Diencephalon (tissue), 1 donor: ENCODE results near the gene NR4A3. TPM values are rescaled to one million over a fixed set of nuclear protein-coding genes. Genes with fewer than 3 reads are reported as not detected.

ENCODE experiments used
- total RNA-seq: library from RNA; depleted of rRNA; stranded (reverse); fragments of >200 nt; gene quantifications from one replicate; pipeline ENCODE4 v1.2.3, GENCODE V29; 2014

The NR4A3 gene
- 2.1 TPM for total RNA-seq

DNA sequence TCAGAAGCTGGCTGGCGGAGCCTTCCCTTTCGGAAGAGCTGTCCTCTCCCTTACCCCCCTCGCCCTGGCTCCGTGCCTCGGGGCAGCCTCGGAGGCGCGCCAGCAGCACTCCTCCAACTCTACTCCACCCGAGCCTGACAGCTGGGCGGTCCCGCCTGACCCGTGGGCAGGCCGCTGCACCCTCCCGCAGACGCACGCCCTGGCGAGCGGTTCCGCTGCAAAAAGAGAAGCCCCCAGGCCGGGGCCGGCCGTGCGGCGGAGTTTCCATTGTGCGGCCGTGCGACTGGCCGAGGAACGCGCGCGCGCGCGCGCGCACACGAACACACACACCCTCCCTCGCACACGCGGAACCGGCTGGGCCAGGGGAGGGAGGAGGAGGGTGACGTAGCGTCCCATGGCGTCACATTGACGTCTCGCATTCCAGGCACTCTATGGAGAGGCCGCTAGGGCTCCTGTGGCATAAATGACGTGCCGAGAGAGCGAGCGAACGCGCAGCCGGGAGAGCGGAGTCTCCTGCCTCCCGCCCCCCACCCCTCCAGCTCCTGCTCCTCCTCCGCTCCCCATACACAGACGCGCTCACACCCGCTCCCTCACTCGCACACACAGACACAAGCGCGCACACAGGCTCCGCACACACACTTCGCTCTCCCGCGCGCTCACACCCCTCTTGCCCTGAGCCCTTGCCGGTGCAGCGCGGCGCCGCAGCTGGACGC is at the start of gene NR4A3:
Gene NR4A3, plus strand, starts transcription at position 490 of the 713 bp plus-strand sequence. CDS start 6,158 bp downstream, outside the sequence.

GRCh38 chr9:99906403-99907207 is 84.9 kb downstream of the NR4A3 start, which contains the start of gene STX17:
STX17 (plus strand) TSS chr9:99906654; CDS start chr9:99915240, 8,586 bp downstream.

Other genes with a start within 250 kb of the NR4A3 start
- 24.0 TPM for gene STX17, start 84.8 kb downstream of the NR4A3 start, total RNA-seq